Endothelial cell of umbilical vein (primary cell): ENCODE data around the gene NTN3. TPM values are rescaled to one million over a fixed set of nuclear protein-coding genes. Genes with fewer than 3 reads are reported as not detected.
A peak's percentile ranks its signal among the peaks of the same experiment; 100 is the strongest.

ENCODE experiments used
- BruUV-seq: library from RNA; stranded (reverse); fragments of 400-500 nt; replicated peaks from 2 replicates; lab custom pipeline; 2021; lab: Mats Ljungman, UMichigan
- CTCF ChIA-PET: fragments of 300-600, 350-600 bp; sonication (Branson Sonifier 250); formaldehyde crosslinking; loops from one replicate; lab custom pipeline; 2021; ENCODE audit warnings: antibody characterized with exemption, inconsistent platforms; lab: Charles Lee
- POLR2A ChIA-PET: fragments of 300-600, 350-600 bp; sonication (Branson Sonifier 250); formaldehyde crosslinking; loops from one replicate; lab custom pipeline; 2021; ENCODE audit warnings: antibody characterized with exemption, inconsistent platforms; lab: Charles Lee
- DNase-seq: peaks from one replicate; pipeline ENCODE4 v3.0.0-alpha.2; 2011; ENCODE audit warnings: low read depth, low spot score
- FAIRE-seq: peaks from 2 replicates; lab custom pipeline; 2011; peaks lifted over from hg19 to GRCh38; lab: Jason Lieb, UNC
- H2AFZ ChIP-seq: 2 replicates; pipeline ENCODE4 v1.6.0; 2012; ENCODE audit warnings: low read depth, low read length, control low read depth, inconsistent platforms
- H3K27ac ChIP-seq: 2 replicates; pipeline ENCODE4 v1.5.1; 2011; ENCODE audit warnings: low read depth, mild to moderate bottlenecking, control low read depth, low read length, moderate library complexity; ENCODE audit not compliant: insufficient read depth
- H3K27me3 ChIP-seq, 2 experiments: 2 replicates each; pipeline versions ENCODE4 v1.6.0 to v1.6.1; 2011; ENCODE audit warnings: low read length in 2 of 2, mixed read lengths in 1 of 2; ENCODE audit not compliant: control insufficient read depth in 2 of 2, insufficient read depth in 2 of 2
- H3K36me3 ChIP-seq, 2 experiments: 2 replicates in 1 of 2; 3 replicates in 1 of 2; pipeline ENCODE4 v1.5.1; 2011; ENCODE audit warnings: low read length in 2 of 2, mild to moderate bottlenecking in 1 of 2, moderate library complexity in 1 of 2; ENCODE audit not compliant: control insufficient read depth in 2 of 2, insufficient read depth in 2 of 2; ENCODE audit errors: extremely low read depth in 1 of 2
- H3K4me1 ChIP-seq: 3 replicates; pipeline ENCODE4 v1.5.1; 2011; ENCODE audit warnings: mild to moderate bottlenecking, low read length; ENCODE audit not compliant: control insufficient read depth, insufficient read depth; ENCODE audit errors: extremely low read depth
- H3K4me2 ChIP-seq: 2 replicates; pipeline ENCODE4 v1.6.1; 2011; ENCODE audit warnings: low read length, control low read depth, mixed read lengths; ENCODE audit not compliant: insufficient read depth
- H3K4me3 ChIP-seq, 3 experiments: fragments of 200-600 bp in 1 of 3; sonication (generic), shearing (Covaris generic) in 1 of 3; replicated peaks in 1 of 3; 2 replicates each; pipeline ENCODE4 v1.5.1; 2011 to 2016; ENCODE audit warnings: control low read depth in 3 of 3, low read length in 3 of 3, mild to moderate bottlenecking in 2 of 3, inconsistent platforms in 1 of 3, low read depth in 1 of 3, moderate library complexity in 1 of 3; ENCODE audit not compliant: insufficient read depth in 1 of 3
- H3K79me2 ChIP-seq: 2 replicates; pipeline ENCODE4 v1.6.0; 2012; ENCODE audit warnings: low read length, inconsistent platforms; ENCODE audit not compliant: control insufficient read depth, insufficient read depth
- H3K9ac ChIP-seq: replicated peaks from 2 replicates; pipeline ENCODE3; 2011; ENCODE audit warnings: low read length, control low read depth; ENCODE audit not compliant: insufficient read depth; ENCODE audit errors: extremely low read depth
- H3K9me1 ChIP-seq: replicated peaks from 3 replicates; pipeline ENCODE4 v1.6.0; 2011; ENCODE audit warnings: mild to moderate bottlenecking, low read length; ENCODE audit not compliant: control insufficient read depth, insufficient read depth; ENCODE audit errors: extremely low read depth
- H3K9me3 ChIP-seq: replicated peaks from 2 replicates; pipeline ENCODE4 v1.5.1; 2012; ENCODE audit warnings: low read length, inconsistent platforms; ENCODE audit not compliant: control insufficient read depth, insufficient read depth
- H4K20me1 ChIP-seq: replicated peaks from 2 replicates; pipeline ENCODE3; 2011; ENCODE audit warnings: mild to moderate bottlenecking, low read length; ENCODE audit not compliant: control insufficient read depth, insufficient read depth; ENCODE audit errors: extremely low read depth
- CTCF ChIP-seq, 2 donors: IDR thresholded peaks; 1 replicate in 1 of 2; 2 replicates in 1 of 2; pipeline ENCODE4 v1.5.1; 2011; ENCODE audit warnings: low read length in 2 of 2, mild to moderate bottlenecking in 2 of 2, moderate library complexity in 2 of 2, control low read depth in 1 of 2, inconsistent platforms in 1 of 2, low read depth in 1 of 2; ENCODE audit not compliant: insufficient read depth in 1 of 2; ENCODE audit errors: extremely low read depth in 1 of 2
- EZH2 ChIP-seq: IDR thresholded peaks from 2 replicates; pipeline ENCODE4 v1.6.1; 2012; ENCODE audit warnings: borderline replicate concordance, low read depth, mild to moderate bottlenecking, moderate library complexity, low read length, inconsistent platforms; ENCODE audit not compliant: severe bottlenecking
- FOS ChIP-seq: IDR thresholded peaks from 2 replicates; pipeline ENCODE4 v1.6.1; 2011; ENCODE audit warnings: mild to moderate bottlenecking, low read length, moderate library complexity, borderline replicate concordance; ENCODE audit not compliant: insufficient read depth
- GATA2 ChIP-seq: IDR thresholded peaks from 2 replicates; pipeline ENCODE4 v1.7.0; 2011; ENCODE audit warnings: low read depth, mild to moderate bottlenecking, moderate library complexity, mixed read lengths, low read length; ENCODE audit not compliant: insufficient read length, insufficient read depth
- JUN ChIP-seq: IDR thresholded peaks from 2 replicates; pipeline ENCODE4 v1.6.1; 2011; ENCODE audit warnings: borderline replicate concordance, low read depth; ENCODE audit not compliant: insufficient read length, insufficient read depth
- MAX ChIP-seq: IDR thresholded peaks from 2 replicates; pipeline ENCODE4 v1.6.1; 2011; ENCODE audit not compliant: insufficient read depth, insufficient read length
- MYC ChIP-seq: IDR thresholded peaks from one replicate; pipeline ENCODE4 v1.6.1; 2011; ENCODE audit warnings: mild to moderate bottlenecking, low read depth, low read length
- POLR2A ChIP-seq: IDR thresholded peaks from 2 replicates; pipeline ENCODE4 v1.6.1; 2012; ENCODE audit warnings: low read depth, mild to moderate bottlenecking, control low read depth, low read length
- POLR2AphosphoS5 ChIP-seq: IDR thresholded peaks from 2 replicates; pipeline ENCODE4 v1.6.1; 2012; ENCODE audit warnings: low read depth, mild to moderate bottlenecking, control low read depth, low read length, moderate library complexity; ENCODE audit not compliant: insufficient read depth
- dilution Hi-C: fragments of 300-500 bp; cut with MboI; formaldehyde crosslinking; loops from one replicate; pipeline ENCODE4 v1.15.0; 2019; ENCODE audit warnings: low sequenced_read_pairs; ENCODE audit not compliant: extremely low pct_ligation_motif_present
- intact Hi-C: fragments of 100-400 bp; cut with micrococcal nuclease; formaldehyde crosslinking; loops from one replicate; pipeline ENCODE4 v1.10.0; 2022
- polyA plus RNA-seq, 4 experiments: library from polyadenylated mRNA; depleted of rRNA in 3 of 4; stranded (reverse) in 3 of 4; unstranded in 1 of 4; fragments of >200 nt; gene quantifications; 2 replicates each; pipeline versions ENCODE4 v1.2.1 to v1.2.3, GENCODE V29; 2011 to 2012; ENCODE audit warnings: missing spikeins in 1 of 4
- total RNA-seq: library from RNA; stranded (reverse); gene quantifications from 2 replicates; pipeline ENCODE4 v1.2.3, GENCODE V29; 2021

Gene NTN3
- total and polyA plus RNA-seq, 2 donors (not counting 3 experiments of a cell fraction or from before 2014, with no cell fraction given), result 0.15 TPM; not detected in 1

- Histone ChIP-seq H3K4me3 (no peak overlapping the region), H3K36me3 (peaks cover 13 to 27% of the 10 kb centered on the region in 2 experiments), H3K9me1 (no peaks in the 10 kb centered on the region), H3K9ac (no peak overlapping the region), H4K20me1 (no peaks in the 10 kb centered on the region), H3K79me2 (peaks cover 4% of the 10 kb centered on the region), H3K27ac (no peak overlapping the region), H2AFZ (no peak overlapping the region), H3K4me2 (no peak overlapping the region), H3K27me3 (no peaks in the 10 kb centered on the region), H3K9me3 (no peaks in the 10 kb centered on the region), H3K4me1 (no peaks in the 10 kb centered on the region)
- dilution Hi-C loops, result no loop called here
- ChIA-PET CTCF (interaction anchor here (1.3 kb wide), 1 partner anchor 58 kb away, joined by 3 read pairs; no protein-coding TSS in a partner anchor), POLR2A (no interaction called here)
- DNase-seq, result no peak
- peak; percentile 21 for FAIRE-seq
- BruUV-seq, result no TSS peak
- intact Hi-C loops, result no loop called here
- TF ChIP-seq POLR2A (no peak), CTCF (IDR thresholded peaks at IDR 0.05; ENCODE audit: extremely low read depth in 1 of 2, insufficient read depth in 1 of 2, low read depth in 1 of 2, low read length in 2 of 2) (no peak), EZH2 (no peak), MAX (no peak), POLR2AphosphoS5 (no peak), GATA2 (no peak), JUN (no peak), MYC (no peak), FOS (no peak)
Observed at GRCh38 chr16:2443555-2443954, 27.5 kb upstream of the NTN3 start.
